Lung (tissue), 12 donors: Measurements from ENCODE around the gene GPATCH4. TPM values are rescaled to one million over a fixed set of nuclear protein-coding genes. Genes with fewer than 3 reads are reported as not detected.
A peak's percentile ranks its signal among the peaks of the same experiment; 100 is the strongest.
"Not testable (repeated sequence)": the region's sequence is repeated elsewhere in the genome, so short reads cannot be mapped to it uniquely, and the experiment has no call there.

ENCODE experiments used
- ATAC-seq: fragments of 200-7000 bp; cut with Tn5 transposase; one replicate; pipeline ENCODE4 v1.9.1; 2020; ENCODE audit warnings: moderate number of reproducible peaks; ENCODE audit not compliant: insufficient read depth, low FRiP score
- DNase-seq, 3 donors: peaks; one replicate each; pipeline ENCODE4 v3.0.0-alpha.2; 2013 to 2017
- H3K27ac ChIP-seq, 2 donors: one replicate each; pipeline ENCODE4 v1.5.1; 2013; ENCODE audit warnings: mild to moderate bottlenecking in 2 of 2, moderate library complexity in 2 of 2, control low read depth in 1 of 2, inconsistent platforms in 1 of 2, low read depth in 1 of 2, low read length in 1 of 2
- H3K27me3 ChIP-seq, 3 donors: one replicate each; pipeline ENCODE4 v1.5.1; 2013; ENCODE audit warnings: low read length in 2 of 3; ENCODE audit not compliant: control insufficient read depth in 3 of 3, insufficient read depth in 3 of 3
- H3K36me3 ChIP-seq, 4 donors: one replicate each; pipeline ENCODE4 v1.5.1; 2013; ENCODE audit warnings: low read length in 4 of 4, mild to moderate bottlenecking in 1 of 4, moderate library complexity in 1 of 4; ENCODE audit not compliant: control insufficient read depth in 4 of 4, insufficient read depth in 4 of 4
- H3K4me1 ChIP-seq, 5 donors: one replicate each; pipeline ENCODE4 v1.5.1; 2013; ENCODE audit warnings: low read length in 5 of 5, mild to moderate bottlenecking in 2 of 5, moderate library complexity in 1 of 5; ENCODE audit not compliant: control insufficient read depth in 5 of 5, insufficient read depth in 5 of 5
- H3K4me3 ChIP-seq: one replicate; pipeline ENCODE4 v1.5.1; 2013; ENCODE audit warnings: mild to moderate bottlenecking, control low read depth, moderate library complexity
- H3K9ac ChIP-seq, 2 donors: one replicate each; pipeline ENCODE4 v1.5.1; 2013; ENCODE audit warnings: low read length in 2 of 2, control low read depth in 1 of 2; ENCODE audit not compliant: insufficient read depth in 1 of 2
- H3K9me3 ChIP-seq, 4 donors: one replicate each; pipeline ENCODE4 v1.5.1; 2013; ENCODE audit warnings: low read length in 3 of 4, mild to moderate bottlenecking in 1 of 4, moderate library complexity in 1 of 4; ENCODE audit not compliant: control insufficient read depth in 4 of 4, insufficient read depth in 3 of 4
- CTCF ChIP-seq: IDR thresholded peaks from 2 replicates; pipeline ENCODE4 v1.5.1; 2012; ENCODE audit warnings: mild to moderate bottlenecking; ENCODE audit errors: control extremely low read depth, extremely low read depth
- WGBS, 2 donors: extraction: QIAGEN DNeasy Blood & Tissue Kit; methylation state at CpG; one replicate each; pipeline ENCODE4 v1.1.7; 2013; 5-methylcytosine and 5-hydroxymethylcytosine counted together
- polyA plus RNA-seq, 2 donors: library from polyadenylated mRNA; stranded (reverse); fragments of 200-250 nt; gene quantifications; one replicate each; pipeline ENCODE4 v1.2.1, GENCODE V29; 2013
- total RNA-seq, 2 donors: library from RNA; depleted of rRNA in 1 of 2; stranded (reverse); fragments of >200 nt in 1 of 2; gene quantifications; one replicate each; pipeline ENCODE4 v1.2.1, GENCODE V29; 2014 to 2021
- donor health status: control.
- donor health status: control.
- donor health status: Bipolar disorder and iron deficiency.
- donor health status: healthy.
- donor health status: DM: yes; HTN: yes; CAD: no.

GPATCH4 gene
- total and polyA plus RNA-seq, 4 donors, result 11.9 to 34.3 (median 24.6) TPM

- Histone ChIP-seq H3K4me3 (no peak overlapping the region), H3K9me3 (no peaks in the 10 kb centered on the region), H3K27ac (no peak overlapping the region), H3K36me3 (no peaks in the 10 kb centered on the region), H3K27me3 (peaks cover 4 to 47% (median 7%) of the 10 kb centered on the region in 3 donors), H3K4me1 (no peaks in the 10 kb centered on the region), H3K9ac (no peak overlapping the region)
- ATAC-seq (no peak), DNase-seq (no peak)
- TF ChIP-seq CTCF, result no peak
- WGBS, 2 donors, result 62 to 72% methylated on average over 3 of the region's 3 CpGs
Observed at GRCh38 chr1:156632355-156632754, 31.1 kb upstream of the GPATCH4 start.

DNA sequence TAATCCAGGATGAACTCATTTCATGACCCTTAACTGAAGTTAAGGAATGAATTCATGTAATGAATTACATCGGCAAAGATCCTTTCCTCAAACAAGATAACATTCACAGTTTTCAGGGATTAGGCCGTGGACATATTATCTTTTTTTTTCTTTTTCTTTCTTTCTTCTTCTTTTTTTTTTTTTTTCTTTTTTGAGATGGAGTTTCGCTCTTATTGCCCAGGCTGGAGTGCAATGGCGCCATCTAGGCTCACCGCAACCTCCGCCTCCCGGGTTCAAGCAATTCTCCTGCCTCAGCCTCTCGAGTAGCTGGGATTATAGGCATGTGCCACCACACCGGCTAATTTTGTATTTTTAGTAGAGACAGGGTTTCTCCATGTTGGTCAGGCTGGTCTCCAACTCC, 29.9 kb upstream of the GPATCH4 start:
- not testable (repeated sequence) for ATAC-seq
- WGBS, 2 donors, result 45 to 57% methylated on average over 9 of the region's 9 CpGs
- peaks cover 4 to 45% (median 15%) of the 10 kb centered on the region in 3 donors for H3K27me3 ChIP-seq

GRCh38 chr1:156629823-156630449, 28.7 kb upstream of the GPATCH4 start:
- Histone ChIP-seq H3K4me3 (no peak overlapping the region), H3K9ac (no peak overlapping the region), H3K9me3 (no peaks in the 10 kb centered on the region), H3K27me3 (peaks cover 0 to 54% (median 24%) of the 10 kb centered on the region in 3 donors), H3K27ac (no peak overlapping the region), H3K36me3 (no peaks in the 10 kb centered on the region), H3K4me1 (peaks cover 0 to 8% (median 3%) of the 10 kb centered on the region in 5 donors)
- DNase-seq (no peak), ATAC-seq (no peak)
- TF ChIP-seq CTCF, result no peak
- WGBS, 2 donors, result 70 to 75% methylated on average over 8 of the region's 8 CpGs

More for the DNA sequence above, 29.9 kb upstream of the GPATCH4 start:
- H3K4me3 ChIP-seq, H3K27ac ChIP-seq, DNase-seq, H3K9me3 ChIP-seq, H3K36me3 ChIP-seq, H3K4me1 ChIP-seq, H3K9ac ChIP-seq: not testable (repeated sequence)

DNA sequence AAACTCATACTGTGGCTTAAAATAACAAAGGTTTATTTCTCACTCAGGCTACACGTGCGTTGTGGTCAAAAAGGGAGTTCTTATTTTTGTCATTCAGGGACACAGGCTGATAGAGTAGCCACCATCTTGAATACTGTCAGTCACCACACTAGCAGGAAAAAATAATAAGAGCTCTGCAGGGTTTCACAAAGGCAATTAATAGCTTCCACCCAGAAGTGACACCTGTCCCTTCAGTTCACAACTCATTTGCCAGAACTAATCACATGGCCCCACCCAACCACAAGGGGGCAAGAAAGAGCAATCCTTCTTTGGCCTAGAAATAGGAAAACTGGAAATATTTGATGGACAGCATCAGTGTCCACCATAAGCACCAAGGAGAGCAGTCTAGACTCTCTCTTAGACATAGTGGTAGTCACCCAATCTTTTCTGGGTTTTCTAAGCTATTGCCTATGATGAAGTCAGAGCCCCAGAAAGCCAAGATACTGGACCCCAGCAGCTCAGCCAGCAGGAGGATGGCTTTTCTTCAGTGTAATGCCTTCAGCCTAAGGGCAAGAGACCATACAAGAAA, 26.1 kb upstream of the GPATCH4 start:
- peak in 2 of 3 donors; percentile 39 to 41 for DNase-seq
- peaks cover 0 to 5% (median 0%) of the 10 kb centered on the region in 4 donors for H3K9me3 ChIP-seq
- 69 to 83% methylated on average over 2 of the region's 2 CpGs for WGBS, 2 donors
- no peak overlapping the region for H3K27ac ChIP-seq
- peaks cover 5 to 57% (median 36%) of the 10 kb centered on the region in 3 donors for H3K27me3 ChIP-seq
- no peak for ATAC-seq
- no peak for TF ChIP-seq CTCF
- no peaks in the 10 kb centered on the region for H3K36me3 ChIP-seq
- no peak overlapping the region for H3K9ac ChIP-seq
- H3K4me1 ChIP-seq, result peaks cover 0 to 18% (median 3%) of the 10 kb centered on the region in 5 donors
- H3K4me3 ChIP-seq, result no peak overlapping the region
